GM23338 (cell line): ENCODE data around the gene PIK3AP1. TPM values are rescaled to one million over a fixed set of nuclear protein-coding genes. Genes with fewer than 3 reads are reported as not detected.

Source experiments
- ATAC-seq: fragments of 200-7000 bp; cut with Tn5 transposase; 3 replicates; pipeline ENCODE4 v1.9.1; 2020
- DNase-seq: peaks from one replicate; pipeline ENCODE4 v3.0.0-alpha.2; 2015; ENCODE audit warnings: low spot score
- H2AFZ ChIP-seq: fragments of 200-600 bp; sonication (generic); 2 replicates; pipeline ENCODE4 v1.8.0; 2016; ENCODE audit warnings: antibody characterized with exemption, mild to moderate bottlenecking, moderate library complexity
- H3F3A ChIP-seq: fragments of 200-600 bp; sonication (generic); replicated peaks from 2 replicates; pipeline ENCODE4 v1.8.0; 2017; ENCODE audit warnings: antibody characterized with exemption, mixed run types, low read depth
- H3K27ac ChIP-seq: fragments of 200-600 bp; sonication (generic); 2 replicates; pipeline ENCODE4 v1.6.1; 2016; ENCODE audit warnings: low read depth
- H3K27me3 ChIP-seq: fragments of 200-600 bp; sonication (generic); 2 replicates; pipeline ENCODE4 v1.8.0; 2016; ENCODE audit warnings: mild to moderate bottlenecking, mixed run types, moderate library complexity; ENCODE audit not compliant: insufficient read depth
- H3K36me3 ChIP-seq: fragments of 200-600 bp; sonication (generic); 2 replicates; pipeline ENCODE4 v1.8.0; 2016; ENCODE audit warnings: mild to moderate bottlenecking; ENCODE audit not compliant: insufficient read depth
- H3K4me1 ChIP-seq: fragments of 200-600 bp; sonication (generic); 2 replicates; pipeline ENCODE4 v1.8.0; 2016; ENCODE audit warnings: mild to moderate bottlenecking, moderate library complexity; ENCODE audit not compliant: insufficient read depth
- H3K4me2 ChIP-seq: fragments of 200-600 bp; sonication (generic); 2 replicates; pipeline ENCODE4 v1.7.1; 2017; ENCODE audit warnings: mixed run types
- H3K4me3 ChIP-seq: fragments of 200-600 bp; sonication (generic); 2 replicates; pipeline ENCODE4 v1.6.1; 2016; ENCODE audit warnings: mixed run types
- H3K79me2 ChIP-seq: fragments of 200-600 bp; sonication (generic); replicated peaks from 2 replicates; pipeline ENCODE4 v1.8.0; 2017; ENCODE audit warnings: mild to moderate bottlenecking; ENCODE audit not compliant: insufficient read depth
- H3K9me2 ChIP-seq: fragments of 200-600 bp; sonication (generic); 2 replicates; pipeline ENCODE4 v1.8.0; 2017; ENCODE audit not compliant: insufficient read depth
- H4K20me1 ChIP-seq: fragments of 200-600 bp; sonication (generic); replicated peaks from 2 replicates; pipeline ENCODE4 v1.8.0; 2017; ENCODE audit warnings: mild to moderate bottlenecking; ENCODE audit not compliant: insufficient read depth
- H3K27ac Mint-ChIP-seq: 2 replicates; pipeline ENCODE4 v1.8.0; 2020; ENCODE audit warnings: inconsistent platforms, mild to moderate bottlenecking, moderate library complexity, mixed read lengths
- H3K27me3 Mint-ChIP-seq: 3 replicates; pipeline ENCODE4 v1.8.0; 2022; ENCODE audit warnings: low read depth, mild to moderate bottlenecking, moderate library complexity, mixed read lengths, inconsistent platforms; ENCODE audit not compliant: insufficient read depth, poor library complexity
- H3K36me3 Mint-ChIP-seq: 3 replicates; pipeline ENCODE4 v1.8.0; 2021; ENCODE audit warnings: low read depth, mild to moderate bottlenecking, inconsistent platforms, moderate library complexity, mixed read lengths
- H3K4me1 Mint-ChIP-seq: 3 replicates; pipeline ENCODE4 v1.8.0; 2020; ENCODE audit warnings: mild to moderate bottlenecking, inconsistent platforms, mixed read lengths
- H3K4me3 Mint-ChIP-seq: 3 replicates; pipeline ENCODE4 v1.8.0; 2021; ENCODE audit warnings: moderate library complexity, mild to moderate bottlenecking, inconsistent platforms, mixed read lengths
- H3K9me3 Mint-ChIP-seq: 3 replicates; pipeline ENCODE4 v1.8.0; 2020; ENCODE audit warnings: moderate library complexity, mild to moderate bottlenecking, inconsistent platforms, mixed read lengths
- CREB1 ChIP-seq: fragments of 250-450 bp; sonication (Bioruptor Pico); IDR thresholded peaks from 2 replicates; pipeline ENCODE4 v1.5.0; 2020; ENCODE audit warnings: low read depth, mild to moderate bottlenecking, moderate library complexity
- EZH2 ChIP-seq: fragments of 200-600 bp; sonication (generic); IDR thresholded peaks from one replicate; pipeline ENCODE4 v1.8.0; 2017; ENCODE audit warnings: antibody characterized with exemption, mild to moderate bottlenecking, low read depth; ENCODE audit not compliant: unreplicated experiment
- JUNB ChIP-seq: IDR thresholded peaks from one replicate; pipeline ENCODE4 v1.6.1; 2016; ENCODE audit warnings: antibody characterized with exemption; ENCODE audit not compliant: unreplicated experiment
- NANOG ChIP-seq: IDR thresholded peaks from 2 replicates; pipeline ENCODE4 v1.6.1; 2016; ENCODE audit warnings: antibody characterized with exemption, borderline replicate concordance
- POLR2AphosphoS5 ChIP-seq: IDR thresholded peaks from 2 replicates; pipeline ENCODE4 v1.6.1; 2016; ENCODE audit warnings: antibody characterized with exemption, low read depth
- REST ChIP-seq: IDR thresholded peaks from one replicate; pipeline ENCODE4 v1.6.1; 2018; ENCODE audit warnings: antibody characterized with exemption; ENCODE audit not compliant: unreplicated experiment
- ZNF462 ChIP-seq: fragments of 250-450 bp; sonication (Bioruptor Pico); IDR thresholded peaks from 2 replicates; pipeline ENCODE4 v1.5.0; 2020; ENCODE audit warnings: mild to moderate bottlenecking, moderate library complexity
- polyA plus RNA-seq: library from polyadenylated mRNA; unstranded; fragments of >200 nt; fragmentation: Nextera tagmentation; extraction: Ambion mirVana; gene quantifications from 2 replicates; pipeline ENCODE4 v1.2.1, GENCODE V29; 2016
- total RNA-seq: library from RNA; depleted of rRNA; stranded (reverse); fragments of >200 nt; shearing (Covaris generic); gene quantifications from 2 replicates; pipeline ENCODE4 v1.2.3, GENCODE V29; 2014
- TF ChIP-seq, protein P1 (sequence below), 2 experiments: fragments of 200-600 bp in 1 of 2; sonication (generic) in 1 of 2; conservative IDR thresholded peaks; 2 replicates each; pipeline versions ENCODE4 v1.5.1 to v1.6.1; 2016 to 2017; ENCODE audit warnings: antibody characterized with exemption in 2 of 2, low read depth in 2 of 2, mild to moderate bottlenecking in 2 of 2, moderate library complexity in 1 of 2

PIK3AP1 gene
- total and polyA plus RNA-seq, 2 experiments from 2014 or later, result 0.65 to 2.3 TPM

- H3K4me3 Mint-ChIP-seq, result no peak overlapping the region
- Histone ChIP-seq H3K4me2 (no peak overlapping the region), H3K27ac (no peak overlapping the region), H3K4me3 (no peak overlapping the region), H3K79me2 (no peaks in the 10 kb centered on the region), H3K4me1 (no peaks in the 10 kb centered on the region), H3K9me2 (peaks cover 6% of the 10 kb centered on the region), H3K27me3 (no peaks in the 10 kb centered on the region), H2AFZ (no peak overlapping the region), H3K36me3 (no peaks in the 10 kb centered on the region), H3F3A (no peaks in the 10 kb centered on the region), H4K20me1 (no peaks in the 10 kb centered on the region)
- DNase-seq (no peak), ATAC-seq (no peak)
- peaks cover 7% of the 10 kb centered on the region; the same call in 2 of the 3 replicates for H3K4me1 Mint-ChIP-seq
- no peaks in the 10 kb centered on the region for H3K36me3 Mint-ChIP-seq
- no peak for TF ChIP-seq ZNF462
- no peaks in the 10 kb centered on the region for H3K9me3 Mint-ChIP-seq
- peaks cover 1% of the 10 kb centered on the region for H3K27me3 Mint-ChIP-seq
- no peak overlapping the region for H3K27ac Mint-ChIP-seq
Measured at GRCh38 chr10:96673318-96674099, 46.8 kb downstream of the PIK3AP1 start.

- Histone ChIP-seq H4K20me1 (no peaks in the 10 kb centered on the region), H2AFZ (no peak overlapping the region), H3K4me3 (no peak overlapping the region), H3K79me2 (no peaks in the 10 kb centered on the region), H3K4me2 (no peak overlapping the region), H3K36me3 (no peaks in the 10 kb centered on the region), H3K27me3 (no peaks in the 10 kb centered on the region), H3K4me1 (no peaks in the 10 kb centered on the region), H3K9me2 (peaks cover 6% of the 10 kb centered on the region), H3F3A (no peaks in the 10 kb centered on the region), H3K27ac (no peak overlapping the region)
- H3K4me3 Mint-ChIP-seq, result no peak overlapping the region
- no peaks in the 10 kb centered on the region for H3K36me3 Mint-ChIP-seq
- no peaks in the 10 kb centered on the region for H3K9me3 Mint-ChIP-seq
- no peak for ATAC-seq
- peaks cover 7% of the 10 kb centered on the region; the same call in 2 of the 3 replicates for H3K4me1 Mint-ChIP-seq
- no peak for DNase-seq
- peaks cover 1% of the 10 kb centered on the region for H3K27me3 Mint-ChIP-seq
- no peak overlapping the region for H3K27ac Mint-ChIP-seq
- TF ChIP-seq POLR2AphosphoS5 (no peak), JUNB (no peak), NANOG (no peak), EZH2 (no peak), REST (no peak), CREB1 (CRISPR knock-in tag) (no peak)
- TF ChIP-seq, protein P1, sequence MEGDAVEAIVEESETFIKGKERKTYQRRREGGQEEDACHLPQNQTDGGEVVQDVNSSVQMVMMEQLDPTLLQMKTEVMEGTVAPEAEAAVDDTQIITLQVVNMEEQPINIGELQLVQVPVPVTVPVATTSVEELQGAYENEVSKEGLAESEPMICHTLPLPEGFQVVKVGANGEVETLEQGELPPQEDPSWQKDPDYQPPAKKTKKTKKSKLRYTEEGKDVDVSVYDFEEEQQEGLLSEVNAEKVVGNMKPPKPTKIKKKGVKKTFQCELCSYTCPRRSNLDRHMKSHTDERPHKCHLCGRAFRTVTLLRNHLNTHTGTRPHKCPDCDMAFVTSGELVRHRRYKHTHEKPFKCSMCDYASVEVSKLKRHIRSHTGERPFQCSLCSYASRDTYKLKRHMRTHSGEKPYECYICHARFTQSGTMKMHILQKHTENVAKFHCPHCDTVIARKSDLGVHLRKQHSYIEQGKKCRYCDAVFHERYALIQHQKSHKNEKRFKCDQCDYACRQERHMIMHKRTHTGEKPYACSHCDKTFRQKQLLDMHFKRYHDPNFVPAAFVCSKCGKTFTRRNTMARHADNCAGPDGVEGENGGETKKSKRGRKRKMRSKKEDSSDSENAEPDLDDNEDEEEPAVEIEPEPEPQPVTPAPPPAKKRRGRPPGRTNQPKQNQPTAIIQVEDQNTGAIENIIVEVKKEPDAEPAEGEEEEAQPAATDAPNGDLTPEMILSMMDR (conservative IDR thresholded peaks at IDR 0.05; ENCODE audit: low read depth in 2 of 2), result no peak
Measured at GRCh38 chr10:96672481-96673175, 47.7 kb downstream of the PIK3AP1 start.
